Measurements from ENCODE around the gene RBBP4.

GRCh38 chr1:32696041-32696440, 45.0 kb downstream of the RBBP4 start:
- TF ChIP-seq, protein P1, sequence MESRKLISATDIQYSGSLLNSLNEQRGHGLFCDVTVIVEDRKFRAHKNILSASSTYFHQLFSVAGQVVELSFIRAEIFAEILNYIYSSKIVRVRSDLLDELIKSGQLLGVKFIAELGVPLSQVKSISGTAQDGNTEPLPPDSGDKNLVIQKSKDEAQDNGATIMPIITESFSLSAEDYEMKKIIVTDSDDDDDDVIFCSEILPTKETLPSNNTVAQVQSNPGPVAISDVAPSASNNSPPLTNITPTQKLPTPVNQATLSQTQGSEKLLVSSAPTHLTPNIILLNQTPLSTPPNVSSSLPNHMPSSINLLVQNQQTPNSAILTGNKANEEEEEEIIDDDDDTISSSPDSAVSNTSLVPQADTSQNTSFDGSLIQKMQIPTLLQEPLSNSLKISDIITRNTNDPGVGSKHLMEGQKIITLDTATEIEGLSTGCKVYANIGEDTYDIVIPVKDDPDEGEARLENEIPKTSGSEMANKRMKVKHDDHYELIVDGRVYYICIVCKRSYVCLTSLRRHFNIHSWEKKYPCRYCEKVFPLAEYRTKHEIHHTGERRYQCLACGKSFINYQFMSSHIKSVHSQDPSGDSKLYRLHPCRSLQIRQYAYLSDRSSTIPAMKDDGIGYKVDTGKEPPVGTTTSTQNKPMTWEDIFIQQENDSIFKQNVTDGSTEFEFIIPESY (CRISPR knock-in tag; IDR thresholded peaks at IDR 0.05), result no peak
- TF ChIP-seq, protein P2, sequence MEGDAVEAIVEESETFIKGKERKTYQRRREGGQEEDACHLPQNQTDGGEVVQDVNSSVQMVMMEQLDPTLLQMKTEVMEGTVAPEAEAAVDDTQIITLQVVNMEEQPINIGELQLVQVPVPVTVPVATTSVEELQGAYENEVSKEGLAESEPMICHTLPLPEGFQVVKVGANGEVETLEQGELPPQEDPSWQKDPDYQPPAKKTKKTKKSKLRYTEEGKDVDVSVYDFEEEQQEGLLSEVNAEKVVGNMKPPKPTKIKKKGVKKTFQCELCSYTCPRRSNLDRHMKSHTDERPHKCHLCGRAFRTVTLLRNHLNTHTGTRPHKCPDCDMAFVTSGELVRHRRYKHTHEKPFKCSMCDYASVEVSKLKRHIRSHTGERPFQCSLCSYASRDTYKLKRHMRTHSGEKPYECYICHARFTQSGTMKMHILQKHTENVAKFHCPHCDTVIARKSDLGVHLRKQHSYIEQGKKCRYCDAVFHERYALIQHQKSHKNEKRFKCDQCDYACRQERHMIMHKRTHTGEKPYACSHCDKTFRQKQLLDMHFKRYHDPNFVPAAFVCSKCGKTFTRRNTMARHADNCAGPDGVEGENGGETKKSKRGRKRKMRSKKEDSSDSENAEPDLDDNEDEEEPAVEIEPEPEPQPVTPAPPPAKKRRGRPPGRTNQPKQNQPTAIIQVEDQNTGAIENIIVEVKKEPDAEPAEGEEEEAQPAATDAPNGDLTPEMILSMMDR (CRISPR knock-in tag; IDR thresholded peaks at IDR 0.05), result no peak
- TF ChIP-seq HMGXB4 (CRISPR knock-in tag; IDR thresholded peaks at IDR 0.05; ENCODE audit: borderline replicate concordance in 1 of 2, low read depth in 1 of 2) (no peak), HOXA3 (CRISPR knock-in tag; IDR thresholded peaks at IDR 0.05) (no peak), CREB1 (IDR thresholded peaks at IDR 0.05) (no peak), CREB1 (CRISPR knock-in tag; IDR thresholded peaks at IDR 0.05) (no peak), POLR2A (IDR thresholded peaks at IDR 0.05; ENCODE audit: insufficient read depth in 1 of 2, low read depth in 2 of 2, low read length in 2 of 2) (no peak), NFE2L1 (CRISPR knock-in tag; IDR thresholded peaks at IDR 0.05; ENCODE audit: borderline replicate concordance) (no peak), CEBPB (IDR thresholded peaks at IDR 0.05; ENCODE audit: borderline replicate concordance, low read depth, low read length) (no peak; the same call in 1 of the 2 replicates)
- TF ChIP-seq, protein P3, sequence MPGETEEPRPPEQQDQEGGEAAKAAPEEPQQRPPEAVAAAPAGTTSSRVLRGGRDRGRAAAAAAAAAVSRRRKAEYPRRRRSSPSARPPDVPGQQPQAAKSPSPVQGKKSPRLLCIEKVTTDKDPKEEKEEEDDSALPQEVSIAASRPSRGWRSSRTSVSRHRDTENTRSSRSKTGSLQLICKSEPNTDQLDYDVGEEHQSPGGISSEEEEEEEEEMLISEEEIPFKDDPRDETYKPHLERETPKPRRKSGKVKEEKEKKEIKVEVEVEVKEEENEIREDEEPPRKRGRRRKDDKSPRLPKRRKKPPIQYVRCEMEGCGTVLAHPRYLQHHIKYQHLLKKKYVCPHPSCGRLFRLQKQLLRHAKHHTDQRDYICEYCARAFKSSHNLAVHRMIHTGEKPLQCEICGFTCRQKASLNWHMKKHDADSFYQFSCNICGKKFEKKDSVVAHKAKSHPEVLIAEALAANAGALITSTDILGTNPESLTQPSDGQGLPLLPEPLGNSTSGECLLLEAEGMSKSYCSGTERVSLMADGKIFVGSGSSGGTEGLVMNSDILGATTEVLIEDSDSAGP (CRISPR knock-in tag; IDR thresholded peaks at IDR 0.05; ENCODE audit: borderline replicate concordance), result no peak
- TF ChIP-seq, protein P4, sequence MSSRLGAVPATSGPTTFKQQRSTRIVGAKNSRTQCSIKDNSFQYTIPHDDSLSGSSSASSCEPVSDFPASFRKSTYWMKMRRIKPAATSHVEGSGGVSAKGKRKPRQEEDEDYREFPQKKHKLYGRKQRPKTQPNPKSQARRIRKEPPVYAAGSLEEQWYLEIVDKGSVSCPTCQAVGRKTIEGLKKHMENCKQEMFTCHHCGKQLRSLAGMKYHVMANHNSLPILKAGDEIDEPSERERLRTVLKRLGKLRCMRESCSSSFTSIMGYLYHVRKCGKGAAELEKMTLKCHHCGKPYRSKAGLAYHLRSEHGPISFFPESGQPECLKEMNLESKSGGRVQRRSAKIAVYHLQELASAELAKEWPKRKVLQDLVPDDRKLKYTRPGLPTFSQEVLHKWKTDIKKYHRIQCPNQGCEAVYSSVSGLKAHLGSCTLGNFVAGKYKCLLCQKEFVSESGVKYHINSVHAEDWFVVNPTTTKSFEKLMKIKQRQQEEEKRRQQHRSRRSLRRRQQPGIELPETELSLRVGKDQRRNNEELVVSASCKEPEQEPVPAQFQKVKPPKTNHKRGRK (CRISPR knock-in tag; IDR thresholded peaks at IDR 0.05), result no peak
